OCI-LY1 (cell line): ENCODE measurements around the gene ATP5PO.

Source experiments
- EZH2 ChIP-seq: fragments of 200-600 bp; sonication (generic), shearing (Covaris generic); IDR thresholded peaks from 2 replicates; pipeline ENCODE4 v1.8.0; 2017; ENCODE audit warnings: borderline replicate concordance, mixed run types, mild to moderate bottlenecking, antibody characterized with exemption, low read length, moderate library complexity, mixed read lengths
- TF ChIP-seq, protein P1 (sequence below): fragments of 200-600 bp; sonication (generic), shearing (Covaris generic); IDR thresholded peaks from 2 replicates; pipeline ENCODE4 v1.5.1; 2017; ENCODE audit warnings: mild to moderate bottlenecking, antibody characterized with exemption, low read length, moderate library complexity, mixed read lengths

- TF ChIP-seq, protein P1, sequence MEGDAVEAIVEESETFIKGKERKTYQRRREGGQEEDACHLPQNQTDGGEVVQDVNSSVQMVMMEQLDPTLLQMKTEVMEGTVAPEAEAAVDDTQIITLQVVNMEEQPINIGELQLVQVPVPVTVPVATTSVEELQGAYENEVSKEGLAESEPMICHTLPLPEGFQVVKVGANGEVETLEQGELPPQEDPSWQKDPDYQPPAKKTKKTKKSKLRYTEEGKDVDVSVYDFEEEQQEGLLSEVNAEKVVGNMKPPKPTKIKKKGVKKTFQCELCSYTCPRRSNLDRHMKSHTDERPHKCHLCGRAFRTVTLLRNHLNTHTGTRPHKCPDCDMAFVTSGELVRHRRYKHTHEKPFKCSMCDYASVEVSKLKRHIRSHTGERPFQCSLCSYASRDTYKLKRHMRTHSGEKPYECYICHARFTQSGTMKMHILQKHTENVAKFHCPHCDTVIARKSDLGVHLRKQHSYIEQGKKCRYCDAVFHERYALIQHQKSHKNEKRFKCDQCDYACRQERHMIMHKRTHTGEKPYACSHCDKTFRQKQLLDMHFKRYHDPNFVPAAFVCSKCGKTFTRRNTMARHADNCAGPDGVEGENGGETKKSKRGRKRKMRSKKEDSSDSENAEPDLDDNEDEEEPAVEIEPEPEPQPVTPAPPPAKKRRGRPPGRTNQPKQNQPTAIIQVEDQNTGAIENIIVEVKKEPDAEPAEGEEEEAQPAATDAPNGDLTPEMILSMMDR: no peak
- no peak for TF ChIP-seq EZH2
Observed at GRCh38 chr21:33890187-33890586, 25.4 kb downstream of the ATP5PO start.
